ENCODE results near the gene FLNB.

Gene FLNB

DNA sequence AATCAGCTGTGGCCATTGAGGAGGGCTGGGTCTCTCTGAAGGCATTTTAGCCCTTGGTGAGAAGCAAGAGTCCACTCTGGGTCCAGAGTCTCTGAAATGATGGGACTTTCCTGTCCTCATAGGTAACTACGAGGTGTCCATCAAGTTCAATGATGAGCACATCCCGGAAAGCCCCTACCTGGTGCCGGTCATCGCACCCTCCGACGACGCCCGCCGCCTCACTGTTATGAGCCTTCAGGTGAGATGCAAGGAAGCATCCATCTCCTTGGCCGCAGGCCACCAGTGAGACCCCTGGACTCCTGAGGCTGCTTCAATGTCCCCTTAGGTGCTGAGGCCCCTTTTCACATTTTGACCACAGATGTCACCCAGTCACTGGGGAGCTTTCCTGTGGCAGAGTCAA, 147.6 kb downstream of the FLNB start:
- H3K36me3 ChIP-seq (replicated peaks; ENCODE audit: insufficient read depth, low read length): no peaks in the 10 kb centered on the region

DNA sequence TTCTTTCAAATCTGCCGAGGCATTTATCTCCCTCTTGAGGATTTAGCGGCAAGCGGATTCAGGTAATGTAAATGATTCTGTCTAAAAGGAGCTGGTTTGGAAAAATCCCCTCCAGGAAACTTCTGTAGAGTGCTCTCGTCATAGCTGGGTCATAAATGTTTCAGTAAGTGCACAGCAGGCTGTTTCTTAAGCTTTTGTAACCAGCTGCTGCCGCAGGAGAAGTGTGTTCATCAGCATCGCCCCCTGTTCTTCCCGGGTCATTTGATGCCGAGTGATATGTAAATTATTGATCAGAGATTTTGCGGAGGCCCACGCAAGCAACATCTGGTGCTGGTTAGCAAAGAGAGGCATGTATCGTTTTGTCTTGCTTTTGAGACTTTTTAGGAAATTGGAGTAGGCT, 149.5 kb downstream of the FLNB start:
- no peak overlapping the region for H3K9ac ChIP-seq (ENCODE audit: low read length)
- H3K4me2 ChIP-seq (ENCODE audit: low read depth, low read length): no peak overlapping the region
- H2AFZ ChIP-seq (ENCODE audit: low read length): no peak overlapping the region
- TF ChIP-seq EZH2phosphoT487 (IDR thresholded peaks at IDR 0.05; ENCODE audit: low read length) (no peak), EZH2 (optimal IDR thresholded peaks at IDR 0.05; ENCODE audit: low read depth, low read length) (no peak)
- TF ChIP-seq, protein P1, sequence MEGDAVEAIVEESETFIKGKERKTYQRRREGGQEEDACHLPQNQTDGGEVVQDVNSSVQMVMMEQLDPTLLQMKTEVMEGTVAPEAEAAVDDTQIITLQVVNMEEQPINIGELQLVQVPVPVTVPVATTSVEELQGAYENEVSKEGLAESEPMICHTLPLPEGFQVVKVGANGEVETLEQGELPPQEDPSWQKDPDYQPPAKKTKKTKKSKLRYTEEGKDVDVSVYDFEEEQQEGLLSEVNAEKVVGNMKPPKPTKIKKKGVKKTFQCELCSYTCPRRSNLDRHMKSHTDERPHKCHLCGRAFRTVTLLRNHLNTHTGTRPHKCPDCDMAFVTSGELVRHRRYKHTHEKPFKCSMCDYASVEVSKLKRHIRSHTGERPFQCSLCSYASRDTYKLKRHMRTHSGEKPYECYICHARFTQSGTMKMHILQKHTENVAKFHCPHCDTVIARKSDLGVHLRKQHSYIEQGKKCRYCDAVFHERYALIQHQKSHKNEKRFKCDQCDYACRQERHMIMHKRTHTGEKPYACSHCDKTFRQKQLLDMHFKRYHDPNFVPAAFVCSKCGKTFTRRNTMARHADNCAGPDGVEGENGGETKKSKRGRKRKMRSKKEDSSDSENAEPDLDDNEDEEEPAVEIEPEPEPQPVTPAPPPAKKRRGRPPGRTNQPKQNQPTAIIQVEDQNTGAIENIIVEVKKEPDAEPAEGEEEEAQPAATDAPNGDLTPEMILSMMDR (IDR thresholded peaks at IDR 0.05; ENCODE audit: low read length): no peak
- H3K4me1 ChIP-seq (ENCODE audit: low read length): no peaks in the 10 kb centered on the region
- no peak overlapping the region for H3K4me3 ChIP-seq (ENCODE audit: low read length)
- no peak for DNase-seq
- H3K27ac ChIP-seq (ENCODE audit: low read length): no peak overlapping the region
- H3K79me2 ChIP-seq (ENCODE audit: low read length): no peaks in the 10 kb centered on the region
- no peaks in the 10 kb centered on the region for H3K36me3 ChIP-seq (replicated peaks; ENCODE audit: insufficient read depth, low read length)
- no peaks in the 10 kb centered on the region for H3K9me3 ChIP-seq (replicated peaks; ENCODE audit: insufficient read depth, low read length)
- H3K27me3 ChIP-seq (replicated peaks; ENCODE audit: insufficient read depth, low read length): no peaks in the 10 kb centered on the region
- H3F3A ChIP-seq (ENCODE audit: insufficient read depth, low read length): no peaks in the 10 kb centered on the region
- H3K9me2 ChIP-seq (replicated peaks; ENCODE audit: insufficient read depth, low read length): no peaks in the 10 kb centered on the region
- H4K20me1 ChIP-seq (ENCODE audit: insufficient read depth, low read length): no peaks in the 10 kb centered on the region

More for the DNA sequence above, 147.6 kb downstream of the FLNB start:
- Histone ChIP-seq H3F3A (ENCODE audit: insufficient read depth, low read length) (no peaks in the 10 kb centered on the region), H3K4me2 (ENCODE audit: low read depth, low read length) (no peak overlapping the region), H3K27me3 (replicated peaks; ENCODE audit: insufficient read depth, low read length) (no peaks in the 10 kb centered on the region), H3K9ac (ENCODE audit: low read length) (no peak overlapping the region), H3K9me2 (replicated peaks; ENCODE audit: insufficient read depth, low read length) (no peaks in the 10 kb centered on the region), H3K27ac (ENCODE audit: low read length) (no peak overlapping the region), H3K4me1 (ENCODE audit: low read length) (no peaks in the 10 kb centered on the region), H3K79me2 (ENCODE audit: low read length) (no peaks in the 10 kb centered on the region), H3K9me3 (replicated peaks; ENCODE audit: insufficient read depth, low read length) (no peaks in the 10 kb centered on the region), H4K20me1 (ENCODE audit: insufficient read depth, low read length) (no peaks in the 10 kb centered on the region), H3K4me3 (ENCODE audit: low read length) (no peak overlapping the region), H2AFZ (ENCODE audit: low read length) (no peak overlapping the region)
- no peak for DNase-seq
- TF ChIP-seq, protein P1 (IDR thresholded peaks at IDR 0.05; ENCODE audit: low read length): no peak
- TF ChIP-seq EZH2phosphoT487 (IDR thresholded peaks at IDR 0.05; ENCODE audit: low read length) (no peak), EZH2 (optimal IDR thresholded peaks at IDR 0.05; ENCODE audit: low read depth, low read length) (no peak)

DNA sequence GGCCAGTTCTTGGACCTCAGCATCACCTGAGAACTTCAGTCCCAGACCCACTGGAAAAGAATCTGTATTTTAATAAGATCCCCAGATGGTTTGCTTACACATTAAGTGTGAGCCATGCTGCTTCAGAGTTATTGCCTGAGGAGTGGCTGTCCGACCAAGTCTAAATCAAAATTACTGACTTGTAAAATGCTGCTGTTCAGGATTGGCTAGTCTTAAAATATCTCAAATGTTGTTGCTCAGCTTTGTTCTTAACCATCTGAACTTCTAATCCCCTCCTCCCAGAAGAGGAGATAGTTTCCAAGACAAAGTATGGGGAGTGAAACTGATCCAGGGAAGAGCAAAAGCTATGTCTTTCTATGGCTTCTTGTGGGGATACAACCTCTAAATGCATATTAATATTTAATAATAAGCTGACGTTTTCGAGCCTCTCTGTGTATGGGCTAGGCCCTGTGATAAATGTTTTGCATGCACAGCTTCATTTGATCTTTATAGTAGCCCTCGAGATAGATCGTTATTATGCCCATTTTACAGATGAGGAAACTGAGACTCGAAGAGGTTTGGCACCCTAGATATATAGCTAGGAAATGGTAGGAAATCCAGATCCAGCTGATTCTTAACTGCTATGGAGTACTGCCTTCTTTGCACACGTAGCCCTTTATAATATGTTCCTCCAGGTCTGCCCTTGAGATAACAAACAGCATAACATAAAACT, 150.4 kb downstream of the FLNB start:
- Histone ChIP-seq H3K4me3 (ENCODE audit: low read length) (no peak overlapping the region), H3K79me2 (ENCODE audit: low read length) (no peaks in the 10 kb centered on the region), H3K27me3 (replicated peaks; ENCODE audit: insufficient read depth, low read length) (no peaks in the 10 kb centered on the region), H3K27ac (ENCODE audit: low read length) (no peak overlapping the region), H4K20me1 (ENCODE audit: insufficient read depth, low read length) (no peaks in the 10 kb centered on the region), H3K9me3 (replicated peaks; ENCODE audit: insufficient read depth, low read length) (no peaks in the 10 kb centered on the region), H3F3A (ENCODE audit: insufficient read depth, low read length) (no peaks in the 10 kb centered on the region), H2AFZ (ENCODE audit: low read length) (no peak overlapping the region), H3K36me3 (replicated peaks; ENCODE audit: insufficient read depth, low read length) (no peaks in the 10 kb centered on the region), H3K9ac (ENCODE audit: low read length) (no peak overlapping the region), H3K4me2 (ENCODE audit: low read depth, low read length) (no peak overlapping the region), H3K4me1 (ENCODE audit: low read length) (no peaks in the 10 kb centered on the region), H3K9me2 (replicated peaks; ENCODE audit: insufficient read depth, low read length) (no peaks in the 10 kb centered on the region)
- DNase-seq: no peak
- TF ChIP-seq, protein P1 (IDR thresholded peaks at IDR 0.05; ENCODE audit: low read length): no peak
- TF ChIP-seq EZH2 (optimal IDR thresholded peaks at IDR 0.05; ENCODE audit: low read depth, low read length) (no peak), EZH2phosphoT487 (IDR thresholded peaks at IDR 0.05; ENCODE audit: low read length) (no peak)
